ENCODE measurements around the gene CAMTA1.
"Not testable (repeated sequence)": the region's sequence is repeated elsewhere in the genome, so short reads cannot be mapped to it uniquely, and the experiment has no call there.

Gene CAMTA1

GRCh38 chr1:7380712-7381111 is 595.5 kb downstream of the CAMTA1 start:
- POLR2A ChIA-PET: no interaction called here
- Histone ChIP-seq H3K4me1 (ENCODE audit: control insufficient read depth, insufficient read depth, low read length) (peaks cover 7% of the 10 kb centered on the region), H3K27ac (ENCODE audit: extremely low read depth, low read depth, low read length) (no peak overlapping the region), H3K36me3 (ENCODE audit: control insufficient read depth in 2 of 2, insufficient read depth in 1 of 2, low read length in 2 of 2) (no peaks in the 10 kb centered on the region), H3K9me3 (ENCODE audit: control insufficient read depth, insufficient read depth, low read depth, low read length) (no peaks in the 10 kb centered on the region), H3K4me3 (ENCODE audit: low read depth, low read length) (no peak overlapping the region)
- CTCF ChIA-PET: no interaction called here
- TF ChIP-seq ZFP37 (tag by site-specific recombination; IDR thresholded peaks at IDR 0.05) (no peak), ZBTB17 (tag by site-specific recombination; IDR thresholded peaks at IDR 0.05) (no peak)

DNA sequence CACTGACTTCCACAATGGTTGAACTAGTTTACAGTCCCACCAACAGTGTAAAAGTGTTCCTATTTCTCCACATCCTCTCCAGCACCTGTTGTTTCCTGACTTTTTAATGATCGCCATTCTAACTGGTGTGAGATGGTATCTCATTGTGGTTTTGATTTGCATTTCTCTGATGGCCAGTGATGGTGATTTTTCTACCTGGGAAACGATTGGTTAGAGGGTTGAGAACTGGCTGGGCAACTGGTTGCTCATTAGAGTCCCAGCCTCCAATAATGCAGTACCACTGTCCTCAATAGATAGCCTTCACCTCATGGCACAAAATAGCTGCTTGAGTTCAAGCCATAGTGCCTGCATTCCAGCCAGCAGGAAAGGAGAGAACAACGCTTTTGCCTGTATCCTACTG is 596.5 kb downstream of the CAMTA1 start:
- H3K27ac ChIP-seq (ENCODE audit: extremely low read depth, low read depth, low read length); CTCF ChIA-PET; H3K9me3 ChIP-seq (ENCODE audit: control insufficient read depth, insufficient read depth, low read depth, low read length); H3K4me1 ChIP-seq (ENCODE audit: control insufficient read depth, insufficient read depth, low read length); H3K4me3 ChIP-seq (ENCODE audit: low read depth, low read length); H3K36me3 ChIP-seq (ENCODE audit: control insufficient read depth in 2 of 2, insufficient read depth in 1 of 2, low read length in 2 of 2); POLR2A ChIA-PET: not testable (repeated sequence)
- TF ChIP-seq SCRT2 (tag by site-specific recombination; IDR thresholded peaks at IDR 0.05): peak; percentile 62
- TF ChIP-seq ZNF184 (tag by site-specific recombination; IDR thresholded peaks at IDR 0.05): peak; percentile 68; the same call in 1 of the 2 replicates
- TF ChIP-seq, protein P1, sequence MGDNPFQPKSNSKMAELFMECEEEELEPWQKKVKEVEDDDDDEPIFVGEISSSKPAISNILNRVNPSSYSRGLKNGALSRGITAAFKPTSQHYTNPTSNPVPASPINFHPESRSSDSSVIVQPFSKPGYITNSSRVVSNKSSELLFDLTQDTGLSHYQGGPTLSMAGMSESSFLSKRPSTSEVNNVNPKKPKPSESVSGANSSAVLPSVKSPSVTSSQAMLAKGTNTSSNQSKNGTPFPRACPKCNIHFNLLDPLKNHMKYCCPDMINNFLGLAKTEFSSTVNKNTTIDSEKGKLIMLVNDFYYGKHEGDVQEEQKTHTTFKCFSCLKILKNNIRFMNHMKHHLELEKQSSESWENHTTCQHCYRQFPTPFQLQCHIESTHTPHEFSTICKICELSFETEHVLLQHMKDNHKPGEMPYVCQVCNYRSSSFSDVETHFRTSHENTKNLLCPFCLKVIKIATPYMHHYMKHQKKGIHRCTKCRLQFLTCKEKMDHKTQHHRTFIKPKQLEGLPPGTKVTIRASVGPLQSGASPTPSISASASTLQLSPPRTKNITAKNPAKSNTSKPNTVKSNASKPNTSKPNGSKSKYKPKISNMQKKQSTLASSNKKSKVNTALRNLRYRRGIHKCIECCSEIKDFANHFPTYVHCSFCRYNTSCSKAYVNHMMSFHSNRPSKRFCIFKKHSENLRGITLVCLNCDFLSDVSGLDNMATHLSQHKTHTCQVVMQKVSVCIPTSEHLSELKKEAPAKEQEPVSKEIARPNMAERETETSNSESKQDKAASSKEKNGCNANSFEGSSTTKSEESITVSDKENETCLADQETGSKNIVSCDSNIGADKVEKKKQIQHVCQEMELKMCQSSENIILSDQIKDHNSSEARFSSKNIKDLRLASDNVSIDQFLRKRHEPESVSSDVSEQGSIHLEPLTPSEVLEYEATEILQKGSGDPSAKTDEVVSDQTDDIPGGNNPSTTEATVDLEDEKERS (tag by site-specific recombination; IDR thresholded peaks at IDR 0.05): 0 out of 2 replicates have a peak, but pooled peaks have one; percentile 12

DNA sequence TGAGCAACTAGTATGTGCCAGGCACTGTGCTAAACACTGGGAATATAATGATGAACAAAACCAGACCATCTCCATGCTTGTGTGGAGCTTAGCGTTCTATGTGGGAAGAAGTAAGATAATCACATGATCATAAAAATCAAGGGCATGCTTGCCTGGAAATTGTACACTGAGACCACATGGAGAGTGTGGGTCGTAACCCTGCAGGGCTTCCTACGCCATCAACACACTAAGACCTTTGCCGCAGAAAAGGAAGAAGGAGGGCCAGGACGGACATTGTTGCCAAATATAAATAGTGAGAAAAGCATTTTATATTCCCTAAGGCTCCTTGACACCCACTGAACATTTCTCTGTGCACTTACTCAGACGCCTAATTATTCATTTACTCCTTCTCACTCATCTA is 597.7 kb downstream of the CAMTA1 start:
- H3K36me3 ChIP-seq (ENCODE audit: control insufficient read depth in 2 of 2, insufficient read depth in 1 of 2, low read length in 2 of 2): no peaks in the 10 kb centered on the region
- ChIA-PET CTCF (no interaction called here), POLR2A (no interaction called here)
- H3K9me3 ChIP-seq (ENCODE audit: control insufficient read depth, insufficient read depth, low read depth, low read length): no peaks in the 10 kb centered on the region
- no peak overlapping the region for H3K4me3 ChIP-seq (ENCODE audit: low read depth, low read length)
- peaks cover 7% of the 10 kb centered on the region for H3K4me1 ChIP-seq (ENCODE audit: control insufficient read depth, insufficient read depth, low read length)
- no peak overlapping the region for H3K27ac ChIP-seq (ENCODE audit: extremely low read depth, low read depth, low read length)
- TF ChIP-seq ZNF48 (tag by site-specific recombination; IDR thresholded peaks at IDR 0.05) (no peak), ZNF174 (tag by site-specific recombination; IDR thresholded peaks at IDR 0.05) (no peak), ZBTB8A (tag by site-specific recombination; IDR thresholded peaks at IDR 0.05) (no peak), ZNF132 (tag by site-specific recombination; IDR thresholded peaks at IDR 0.05; ENCODE audit: borderline replicate concordance) (no peak), KLF10 (tag by site-specific recombination; IDR thresholded peaks at IDR 0.05) (no peak), ZNF292 (tag by site-specific recombination; IDR thresholded peaks at IDR 0.05; ENCODE audit: borderline replicate concordance, low read depth) (no peak), ZNF701 (tag by site-specific recombination; IDR thresholded peaks at IDR 0.05) (no peak), SETDB1 (IDR thresholded peaks at IDR 0.05; ENCODE audit: insufficient read length, low read length) (no peak), PATZ1 (tag by site-specific recombination; IDR thresholded peaks at IDR 0.05) (no peak), SP2 (tag by site-specific recombination; IDR thresholded peaks at IDR 0.05) (no peak), ZNF677 (tag by site-specific recombination; IDR thresholded peaks at IDR 0.05) (no peak)
- TF ChIP-seq, protein P2, sequence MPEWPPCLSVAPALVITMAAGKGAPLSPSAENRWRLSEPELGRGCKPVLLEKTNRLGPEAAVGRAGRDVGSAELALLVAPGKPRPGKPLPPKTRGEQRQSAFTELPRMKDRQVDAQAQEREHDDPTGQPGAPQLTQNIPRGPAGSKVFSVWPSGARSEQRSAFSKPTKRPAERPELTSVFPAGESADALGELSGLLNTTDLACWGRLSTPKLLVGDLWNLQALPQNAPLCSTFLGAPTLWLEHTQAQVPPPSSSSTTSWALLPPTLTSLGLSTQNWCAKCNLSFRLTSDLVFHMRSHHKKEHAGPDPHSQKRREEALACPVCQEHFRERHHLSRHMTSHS (tag by site-specific recombination; IDR thresholded peaks at IDR 0.05): no peak
- TF ChIP-seq, protein P3, sequence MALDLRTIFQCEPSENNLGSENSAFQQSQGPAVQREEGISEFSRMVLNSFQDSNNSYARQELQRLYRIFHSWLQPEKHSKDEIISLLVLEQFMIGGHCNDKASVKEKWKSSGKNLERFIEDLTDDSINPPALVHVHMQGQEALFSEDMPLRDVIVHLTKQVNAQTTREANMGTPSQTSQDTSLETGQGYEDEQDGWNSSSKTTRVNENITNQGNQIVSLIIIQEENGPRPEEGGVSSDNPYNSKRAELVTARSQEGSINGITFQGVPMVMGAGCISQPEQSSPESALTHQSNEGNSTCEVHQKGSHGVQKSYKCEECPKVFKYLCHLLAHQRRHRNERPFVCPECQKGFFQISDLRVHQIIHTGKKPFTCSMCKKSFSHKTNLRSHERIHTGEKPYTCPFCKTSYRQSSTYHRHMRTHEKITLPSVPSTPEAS (tag by site-specific recombination; IDR thresholded peaks at IDR 0.05): no peak
- TF ChIP-seq, protein P4, sequence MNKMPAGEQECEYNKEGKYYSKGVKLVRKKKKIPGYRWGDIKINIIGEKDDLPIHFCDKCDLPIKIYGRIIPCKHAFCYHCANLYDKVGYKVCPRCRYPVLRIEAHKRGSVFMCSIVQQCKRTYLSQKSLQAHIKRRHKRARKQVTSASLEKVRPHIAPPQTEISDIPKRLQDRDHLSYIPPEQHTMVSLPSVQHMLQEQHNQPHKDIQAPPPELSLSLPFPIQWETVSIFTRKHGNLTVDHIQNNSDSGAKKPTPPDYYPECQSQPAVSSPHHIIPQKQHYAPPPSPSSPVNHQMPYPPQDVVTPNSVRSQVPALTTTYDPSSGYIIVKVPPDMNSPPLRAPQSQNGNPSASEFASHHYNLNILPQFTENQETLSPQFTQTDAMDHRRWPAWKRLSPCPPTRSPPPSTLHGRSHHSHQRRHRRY (tag by site-specific recombination; IDR thresholded peaks at IDR 0.05): no peak
- TF ChIP-seq, protein P5, sequence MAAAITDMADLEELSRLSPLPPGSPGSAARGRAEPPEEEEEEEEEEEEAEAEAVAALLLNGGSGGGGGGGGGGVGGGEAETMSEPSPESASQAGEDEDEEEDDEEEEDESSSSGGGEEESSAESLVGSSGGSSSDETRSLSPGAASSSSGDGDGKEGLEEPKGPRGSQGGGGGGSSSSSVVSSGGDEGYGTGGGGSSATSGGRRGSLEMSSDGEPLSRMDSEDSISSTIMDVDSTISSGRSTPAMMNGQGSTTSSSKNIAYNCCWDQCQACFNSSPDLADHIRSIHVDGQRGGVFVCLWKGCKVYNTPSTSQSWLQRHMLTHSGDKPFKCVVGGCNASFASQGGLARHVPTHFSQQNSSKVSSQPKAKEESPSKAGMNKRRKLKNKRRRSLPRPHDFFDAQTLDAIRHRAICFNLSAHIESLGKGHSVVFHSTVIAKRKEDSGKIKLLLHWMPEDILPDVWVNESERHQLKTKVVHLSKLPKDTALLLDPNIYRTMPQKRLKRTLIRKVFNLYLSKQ (tag by site-specific recombination; IDR thresholded peaks at IDR 0.05; ENCODE audit: borderline replicate concordance): no peak

Measured in HEK293 (cell line).